Stimulated activated naive CD4-positive, alpha-beta T cell treated with Interleukin-2 at 50 U/mL for 16 hours (primary cell): Measurements from ENCODE around the gene GPR153.
"Not testable (repeated sequence)": the region's sequence is repeated elsewhere in the genome, so short reads cannot be mapped to it uniquely, and the experiment has no call there.

Experiments
- DNase-seq: peaks from one replicate; lab custom pipeline; 2025; lab: John Stamatoyannopoulos, UW

The GPR153 gene

DNA sequence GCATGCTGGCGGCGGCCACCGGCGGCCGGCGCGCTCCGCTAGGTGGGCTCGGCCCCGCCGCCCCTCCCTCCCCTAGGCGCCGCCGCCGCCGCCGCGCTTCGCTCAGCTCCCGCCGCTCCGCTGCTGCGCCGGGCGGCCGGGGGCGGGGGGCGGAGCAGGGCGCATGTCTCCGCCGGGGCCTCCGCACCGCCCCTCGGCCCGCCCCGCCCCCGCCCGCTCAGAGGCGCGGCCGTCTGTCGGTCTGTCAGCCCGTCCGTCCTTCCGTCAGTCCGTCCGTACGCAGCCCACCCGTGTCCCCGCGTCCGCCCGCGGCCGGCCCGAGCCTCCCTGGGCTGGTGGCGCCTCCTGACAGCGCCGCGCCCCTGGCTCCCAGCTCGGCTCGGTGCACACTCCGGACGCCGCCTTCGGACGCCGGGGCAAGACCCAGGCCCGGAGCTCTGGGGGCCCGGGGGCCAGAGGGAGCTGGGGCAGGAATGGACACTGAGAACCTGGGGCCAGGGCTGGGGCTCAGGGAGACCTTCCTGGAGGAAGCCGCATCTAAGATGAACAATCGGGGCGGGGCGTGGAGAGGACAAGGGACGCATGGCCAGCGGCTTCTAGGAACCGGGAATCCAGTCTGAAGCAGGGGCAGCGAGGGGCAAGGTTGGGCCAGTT, at the start of gene GPR153:
GPR153 (minus strand) TSS at position 138 of the 654 bp plus-strand sequence. CDS start 6,193 bp downstream, outside the sequence.
- DNase-seq = peak; percentile 49

DNA sequence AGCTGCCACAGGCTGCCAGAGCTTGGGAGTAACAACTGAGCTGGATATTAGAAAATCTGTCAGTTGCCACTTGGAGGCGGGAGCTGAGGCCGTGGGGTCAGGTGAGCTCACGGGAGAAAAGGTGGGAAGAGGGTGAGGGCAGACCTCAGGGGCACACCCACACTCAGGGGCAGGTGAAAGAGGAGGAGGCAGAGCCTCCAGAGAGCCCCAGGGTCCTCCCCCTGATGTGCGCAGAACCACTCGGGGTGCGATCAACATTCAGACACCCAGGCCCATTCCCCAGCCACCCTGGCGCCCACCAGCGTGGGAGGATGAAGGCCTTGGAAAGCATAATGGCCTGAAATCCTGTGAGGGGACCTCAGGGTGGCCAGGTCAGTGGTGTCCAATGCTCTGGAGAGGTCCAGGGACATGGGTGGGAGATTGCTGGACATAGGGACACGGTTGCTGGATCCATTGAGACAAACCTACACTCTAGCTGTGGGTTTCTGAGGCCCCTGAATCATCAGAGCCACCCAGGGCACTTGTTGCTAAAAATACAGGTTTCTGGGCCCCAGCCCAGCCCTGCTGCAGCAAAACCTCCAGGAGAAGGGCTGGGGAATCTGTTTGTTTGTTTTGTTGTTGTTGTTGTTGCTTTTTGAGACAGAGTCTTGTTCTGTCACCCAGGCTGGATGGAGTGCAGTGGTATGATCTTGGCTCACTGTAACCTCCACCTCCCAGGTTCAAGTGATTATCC, 49.4 kb upstream of the GPR153 start:
- no peak for DNase-seq

DNA sequence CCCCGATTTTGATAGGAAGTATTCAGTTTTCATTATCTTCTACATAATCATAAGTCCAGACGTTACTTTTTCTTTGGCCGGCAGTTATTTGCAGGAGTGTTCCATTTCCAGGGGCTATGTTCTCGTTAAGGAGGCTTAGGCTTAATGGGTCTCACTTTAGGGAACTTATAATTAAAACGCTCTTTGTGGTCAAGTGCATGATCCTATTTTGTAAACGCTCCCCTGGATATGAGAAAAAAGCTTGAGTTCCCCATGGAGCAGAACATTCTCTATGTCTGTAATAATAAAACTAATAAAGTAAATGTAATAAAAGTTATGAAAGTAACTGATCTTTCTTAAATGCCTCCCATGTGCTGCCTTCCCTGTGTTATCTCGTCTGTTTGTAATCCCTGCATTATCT, 48.7 kb upstream of the GPR153 start:
- no peak for DNase-seq

DNA sequence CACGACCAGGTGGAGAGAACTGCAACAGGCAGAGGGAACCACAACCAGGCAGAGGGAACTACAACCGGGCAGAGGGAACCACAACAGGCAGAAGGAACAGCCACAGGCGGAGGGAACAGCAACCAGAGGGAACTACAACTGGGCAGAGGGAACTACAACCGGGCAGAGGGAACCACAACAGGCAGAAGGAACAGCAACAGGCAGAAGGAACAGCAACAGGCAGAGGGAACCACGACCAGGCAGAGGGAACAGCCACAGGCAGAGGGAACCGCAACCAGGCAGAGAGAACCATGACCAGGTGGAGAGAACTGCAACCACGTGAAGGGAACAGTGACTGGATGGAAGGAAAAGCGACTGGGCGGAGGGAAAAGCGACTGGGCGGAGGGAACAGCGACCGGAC, 47.6 kb upstream of the GPR153 start:
- DNase-seq = no peak

DNA sequence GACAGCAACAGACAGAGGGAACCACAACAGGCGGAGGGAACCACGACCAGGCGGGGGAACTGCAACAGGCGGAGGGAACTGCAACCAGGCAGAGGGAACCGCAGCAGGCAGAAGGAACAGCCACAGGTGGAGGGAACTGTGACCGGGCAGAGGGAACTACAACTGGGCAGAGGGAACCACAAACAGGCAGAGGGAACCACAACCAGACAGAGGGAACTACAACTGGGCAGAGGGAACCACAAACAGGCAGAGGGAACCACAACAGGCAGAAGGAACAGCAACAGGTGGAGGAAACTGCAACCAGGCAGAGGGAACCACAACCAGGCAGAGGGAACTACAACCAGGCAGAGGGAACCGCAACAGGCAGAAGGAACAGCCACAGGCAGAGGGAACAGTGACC, 46.8 kb upstream of the GPR153 start:
- DNase-seq = not testable (repeated sequence)

DNA sequence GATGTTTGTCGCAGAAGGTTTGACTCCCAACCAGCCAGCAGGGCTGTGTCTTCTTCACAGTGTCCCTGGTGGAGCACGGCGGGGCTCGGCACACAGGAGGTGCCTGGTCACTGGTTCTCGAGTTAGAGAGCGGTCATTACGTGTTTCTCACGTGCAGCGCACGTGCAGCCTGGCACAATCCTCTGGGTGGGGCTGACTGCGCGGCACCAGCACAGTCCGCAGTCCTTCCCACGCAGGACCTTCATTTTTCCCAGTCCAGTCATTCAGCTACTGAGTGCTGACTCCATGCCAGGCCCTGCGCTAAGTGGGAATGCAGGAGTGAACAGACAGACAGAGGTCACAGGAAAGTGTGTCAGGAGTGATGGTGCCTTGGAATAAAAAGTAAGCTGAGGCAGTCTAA, 46.2 kb upstream of the GPR153 start:
- DNase-seq = no peak

DNA sequence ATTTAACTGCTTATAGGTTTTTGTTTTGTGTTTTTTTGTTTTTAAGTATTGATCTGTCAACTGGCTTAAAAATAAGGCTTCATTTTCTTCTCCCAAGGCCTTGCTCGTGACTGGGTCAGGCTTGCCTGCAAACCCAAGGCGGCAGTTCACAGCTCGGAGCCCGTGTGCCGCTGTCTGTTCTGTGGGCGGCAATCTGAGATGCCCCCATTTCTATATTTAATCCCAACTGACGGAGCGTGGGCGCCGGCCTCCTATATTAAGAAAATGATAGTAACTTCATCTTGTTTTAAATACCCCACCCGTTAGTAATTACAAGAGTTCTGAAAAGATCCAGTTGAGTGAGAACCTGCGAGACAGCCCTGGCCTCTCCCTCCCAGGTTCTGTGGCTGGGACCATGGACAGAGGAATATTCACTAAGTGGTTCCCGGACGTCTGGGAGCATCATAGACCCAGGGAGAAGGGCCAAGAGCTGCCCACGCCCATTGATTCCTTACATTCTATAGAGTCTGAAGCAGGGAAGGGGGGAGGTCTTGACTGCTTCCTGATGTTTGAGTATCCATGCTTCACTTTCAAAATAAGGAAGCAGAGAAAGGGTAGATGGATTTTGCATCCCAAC, 42.6 kb upstream of the GPR153 start:
- DNase-seq = no peak

DNA sequence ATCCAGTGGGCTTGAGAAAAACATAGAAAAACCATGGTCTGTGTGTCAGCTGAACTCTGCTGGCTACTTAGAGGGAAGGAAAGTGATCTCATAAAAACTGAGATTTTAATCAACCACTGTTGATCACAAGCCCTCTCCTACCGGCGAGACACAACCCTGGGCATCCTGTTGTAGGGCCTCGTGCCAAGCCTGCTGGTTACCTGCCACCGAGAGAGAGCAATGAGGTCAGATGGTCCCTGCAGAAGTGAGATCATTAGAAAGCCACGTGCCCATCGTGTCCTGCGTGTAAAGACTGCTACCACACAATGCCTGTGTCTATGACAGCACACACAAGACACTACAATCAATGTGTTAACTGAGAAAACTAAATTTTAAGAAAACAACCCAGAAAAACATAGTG, 41.7 kb upstream of the GPR153 start:
- DNase-seq = no peak

DNA sequence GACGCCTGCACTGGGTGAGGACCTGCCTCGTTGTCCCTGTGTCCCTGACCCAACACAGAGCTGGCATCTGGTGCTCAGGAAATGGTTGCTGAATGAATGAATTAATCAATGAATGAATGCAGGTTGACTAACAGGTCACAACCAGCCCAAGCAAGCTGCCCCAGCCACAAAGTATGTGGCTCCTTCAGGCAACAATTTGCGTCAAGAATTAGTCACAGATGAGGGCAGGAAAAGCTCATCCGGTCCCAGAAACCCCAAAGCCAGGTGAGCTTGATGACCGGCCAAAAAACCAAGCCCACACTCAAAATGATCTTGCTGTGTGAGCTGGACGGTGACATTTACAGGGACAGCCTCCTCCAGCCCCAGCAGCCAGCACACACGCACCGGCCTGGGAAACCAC, 40.6 kb upstream of the GPR153 start:
- DNase-seq = no peak

DNA sequence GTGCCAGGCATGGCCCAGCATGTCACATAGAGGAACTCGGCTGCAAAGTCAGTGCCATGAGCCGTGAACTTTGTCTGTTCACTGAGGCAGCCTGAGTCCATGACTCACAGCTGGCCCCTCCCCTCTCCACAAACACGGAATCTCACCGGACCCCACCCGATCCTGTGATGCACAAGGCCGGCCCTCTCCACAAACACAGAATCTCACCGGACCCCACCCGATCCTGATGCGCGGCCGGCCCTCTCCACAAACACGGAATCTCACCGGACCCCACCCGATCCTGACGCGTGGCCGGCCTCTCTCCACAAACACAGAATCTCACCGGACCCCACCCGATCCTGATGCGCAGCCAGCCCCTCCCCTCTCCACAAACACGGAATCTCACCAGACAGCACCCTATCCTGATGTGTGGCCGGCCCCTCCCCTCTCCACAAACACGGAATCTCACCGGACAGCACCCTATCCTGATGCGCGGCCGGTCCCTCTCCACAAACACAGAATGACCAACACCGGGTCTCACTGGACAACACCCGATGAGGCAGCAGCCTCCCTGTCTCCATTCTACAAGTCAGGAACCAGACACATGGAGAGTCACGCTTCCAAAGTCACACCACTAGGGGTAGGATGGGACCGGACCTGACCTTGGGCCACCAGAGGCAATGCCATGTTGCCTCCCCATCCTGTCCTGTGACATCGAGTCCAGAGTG, 39.6 kb upstream of the GPR153 start:
- no peak for DNase-seq

DNA sequence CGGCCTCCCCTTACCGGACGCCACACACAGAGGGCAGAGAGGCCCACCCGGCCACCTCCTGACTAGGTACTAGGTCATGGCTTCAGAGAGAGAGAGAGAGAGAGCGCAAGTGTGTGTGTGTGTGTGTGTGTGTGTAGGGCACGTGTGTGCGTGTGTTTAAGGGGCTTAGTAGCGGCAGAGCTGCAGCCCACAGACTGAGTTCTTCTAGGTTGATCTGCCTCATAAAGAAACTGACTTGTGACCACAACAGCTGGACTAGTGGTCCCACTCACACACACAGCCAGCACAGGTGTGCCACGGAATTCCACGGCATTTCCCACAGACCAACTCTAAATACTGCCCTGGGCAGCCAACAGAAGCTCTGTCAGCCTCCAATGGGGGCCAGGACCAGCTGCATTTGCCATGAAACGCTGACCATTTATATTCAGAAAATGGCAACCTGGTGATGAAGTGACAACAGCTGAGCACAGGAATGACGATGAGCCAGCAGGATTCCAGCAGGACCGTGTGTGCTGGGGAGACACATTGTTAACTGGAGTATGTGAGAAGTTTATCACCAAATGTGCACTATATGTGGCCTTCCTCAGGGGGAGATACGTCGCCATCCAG, 38.8 kb upstream of the GPR153 start:
- no peak for DNase-seq

DNA sequence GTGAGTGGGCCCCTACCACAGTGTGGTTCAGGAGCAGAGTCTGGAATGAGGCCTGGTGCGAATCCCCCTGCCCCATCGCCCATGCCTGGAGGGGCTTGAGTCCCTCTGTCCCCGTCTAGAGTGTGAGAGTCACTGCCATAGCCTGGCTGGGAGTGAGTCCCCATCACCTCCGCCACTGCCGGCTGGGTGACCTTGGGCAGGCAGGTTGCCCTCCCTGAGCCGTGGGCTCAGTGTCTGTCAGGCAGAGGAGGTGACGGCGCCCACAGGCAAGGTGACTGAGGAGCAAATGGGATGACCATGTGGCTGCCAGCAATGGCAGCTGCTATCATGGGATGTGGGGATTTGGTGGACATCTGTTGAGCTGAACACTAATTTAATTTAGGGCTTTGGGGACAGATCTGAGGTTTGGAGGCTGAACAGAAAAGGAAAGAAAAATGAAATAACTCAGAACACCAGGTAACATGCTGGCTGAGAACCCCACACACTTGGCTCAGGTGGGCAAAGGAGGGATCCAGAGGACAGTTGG, 38.1 kb upstream of the GPR153 start:
- DNase-seq = no peak

DNA sequence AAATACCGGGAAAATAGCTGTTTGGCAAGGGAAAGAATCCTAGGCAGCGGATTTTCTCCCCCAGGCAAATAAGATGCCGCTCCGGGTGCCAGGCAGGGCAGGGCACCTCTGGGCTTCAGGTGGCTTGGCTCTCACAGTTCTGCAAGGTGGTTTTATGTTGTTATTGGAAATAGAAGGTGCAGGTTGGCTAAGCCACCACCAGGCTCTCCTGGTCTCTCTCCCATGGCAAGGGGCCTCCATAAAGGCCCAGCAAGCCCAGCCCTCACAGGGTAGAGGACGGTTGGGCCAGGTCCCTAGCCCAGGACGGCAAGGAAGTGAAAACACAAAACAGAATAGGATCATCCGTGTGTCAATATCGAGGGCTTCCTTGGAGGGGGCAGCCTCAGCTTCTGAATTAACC, 37.6 kb upstream of the GPR153 start:
- no peak for DNase-seq

DNA sequence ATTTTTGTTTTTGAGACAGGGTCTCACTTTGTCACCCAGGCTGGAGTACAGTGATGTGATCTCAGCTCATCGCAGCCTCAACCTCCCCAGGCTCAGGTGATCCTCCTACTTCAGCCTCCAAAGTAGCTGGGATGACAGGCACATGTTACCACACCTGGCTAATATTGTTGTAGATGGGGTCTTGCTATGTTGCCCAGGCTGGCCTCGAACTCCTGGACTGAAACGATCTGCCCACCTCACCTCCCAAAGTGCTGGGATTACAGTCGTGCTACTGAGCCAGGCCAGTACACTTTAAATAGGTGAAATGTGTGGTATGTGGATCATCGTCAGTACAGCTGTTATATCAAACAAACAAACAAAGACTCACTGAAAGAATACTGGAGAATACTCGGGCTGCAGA, 35.0 kb upstream of the GPR153 start:
- no peak for DNase-seq

DNA sequence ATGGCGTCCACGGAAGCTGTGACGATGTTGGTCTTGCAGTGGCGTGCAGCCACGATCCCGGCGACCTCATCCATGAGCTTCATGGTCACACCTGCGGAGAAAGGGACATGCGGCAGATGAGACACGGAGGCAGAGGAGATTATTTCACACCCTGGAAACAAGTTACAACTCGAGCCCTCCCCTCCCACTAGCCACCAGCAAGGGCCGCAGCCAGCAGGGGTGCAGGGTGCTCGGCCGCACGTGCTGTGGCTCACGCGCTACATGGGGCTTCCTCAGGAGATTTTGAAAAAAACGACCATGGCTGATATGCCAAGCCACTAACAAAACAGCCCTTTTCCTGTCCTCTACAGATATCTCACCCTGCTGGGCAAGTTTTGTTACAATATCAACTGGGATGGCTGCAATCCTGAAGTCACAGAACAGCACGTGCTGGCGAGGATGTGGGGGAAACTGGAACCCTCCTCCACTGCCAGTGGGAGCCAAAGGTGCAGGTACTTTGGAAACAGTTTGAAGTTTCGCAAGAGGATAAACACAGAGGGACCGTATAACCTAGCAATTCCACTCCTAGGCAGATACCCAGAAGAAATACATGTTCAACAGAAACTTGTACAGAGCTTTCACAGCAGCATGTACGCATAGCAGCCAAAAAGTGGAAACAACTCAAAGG, 34.1 kb upstream of the GPR153 start:
- no peak for DNase-seq

DNA sequence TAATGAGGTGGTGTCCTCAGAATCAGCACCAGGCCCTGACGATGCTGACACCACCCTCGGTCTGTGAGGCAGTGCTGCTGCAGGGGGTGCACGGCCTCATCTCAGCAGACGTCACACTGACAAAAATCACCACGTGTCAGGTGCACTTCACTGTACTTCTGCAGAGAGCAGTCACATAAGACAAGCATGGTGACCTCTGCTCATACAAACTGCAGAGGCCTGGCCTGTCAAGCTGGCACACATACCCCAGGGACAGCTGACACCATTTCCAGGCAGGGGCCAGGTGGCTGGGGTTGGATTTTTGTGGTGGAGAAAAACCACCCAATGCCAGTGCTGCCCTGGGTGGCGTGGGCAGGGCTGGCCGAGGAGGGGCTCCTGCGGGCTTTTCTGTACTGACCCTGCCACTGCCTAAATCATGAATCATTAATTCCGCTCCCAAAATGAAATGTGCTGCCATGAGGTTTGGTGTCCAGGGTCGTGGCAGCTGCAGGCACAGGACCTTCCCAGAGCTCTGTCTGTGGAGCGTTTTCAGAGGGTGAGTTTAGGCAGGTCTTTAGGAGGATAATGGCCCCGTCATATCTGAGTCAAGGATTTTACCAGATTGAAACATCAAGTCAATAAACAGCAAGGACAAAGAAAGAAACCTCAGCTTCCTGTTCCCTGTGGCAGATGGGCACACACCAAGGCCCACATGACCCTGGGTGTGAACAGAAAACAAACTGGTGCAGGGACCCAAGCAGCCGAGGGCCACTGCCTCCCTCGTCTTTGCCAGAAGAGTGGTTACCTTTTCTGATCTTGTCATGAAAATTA, 33.4 kb upstream of the GPR153 start:
- DNase-seq = no peak

DNA sequence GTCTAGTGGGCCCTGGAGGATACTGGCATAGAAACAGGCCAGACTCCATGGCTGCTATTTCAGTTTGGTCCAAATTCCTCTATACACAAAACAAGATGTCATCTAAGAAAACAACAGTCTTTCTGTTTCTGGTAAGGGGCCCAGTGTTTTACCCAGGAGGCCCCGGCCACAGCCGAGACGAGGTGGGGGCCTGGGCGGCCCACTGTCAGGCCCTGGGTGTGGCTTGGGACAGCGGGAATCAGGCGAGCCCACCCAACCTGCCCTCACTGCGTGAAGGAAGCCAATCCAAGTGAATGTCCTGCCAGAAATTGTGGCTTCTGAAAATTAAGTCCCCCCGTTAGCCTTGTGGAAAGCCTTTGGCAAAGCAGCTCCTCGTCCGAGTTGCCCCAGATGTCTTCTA, 31.2 kb upstream of the GPR153 start:
- no peak for DNase-seq

DNA sequence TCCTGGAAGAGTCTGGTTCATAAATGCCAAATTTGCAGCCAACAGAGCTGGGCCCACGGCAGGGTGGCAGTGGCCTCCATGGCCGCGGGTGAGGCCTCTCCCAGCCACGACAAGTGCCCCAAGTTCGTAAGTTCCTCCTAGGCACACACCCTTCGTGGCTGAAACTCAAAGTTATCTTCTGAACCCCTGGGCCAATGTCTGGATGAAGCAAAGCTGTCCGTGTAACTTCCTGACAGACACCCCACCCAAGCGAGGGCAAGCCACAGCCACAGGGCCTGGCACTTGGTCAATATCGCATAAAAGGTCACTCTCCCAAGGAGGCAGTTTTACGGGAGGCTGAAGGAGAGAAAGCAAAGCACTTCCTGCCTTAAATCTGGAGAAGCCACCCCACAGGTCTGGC, 27.8 kb upstream of the GPR153 start:
- DNase-seq = no peak

DNA sequence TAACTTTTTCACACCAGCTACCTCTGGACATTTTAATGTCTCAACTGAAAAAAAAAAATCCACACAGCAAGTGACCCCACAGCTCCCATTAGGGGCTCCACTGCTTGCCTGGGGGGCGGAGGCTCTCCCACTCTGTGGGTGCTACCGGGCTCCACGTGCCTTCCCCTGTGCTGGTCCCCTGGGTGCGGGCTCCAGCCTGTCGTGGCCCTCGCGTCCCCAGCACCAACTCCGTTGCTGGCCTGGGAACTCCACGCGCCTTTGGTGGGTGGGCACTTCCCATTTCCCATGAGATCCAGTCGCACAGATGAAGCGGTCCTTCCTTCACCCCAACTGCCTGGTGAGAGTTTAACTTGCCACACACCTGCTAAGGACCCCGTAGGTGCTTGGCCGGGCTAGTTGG, 27.1 kb upstream of the GPR153 start:
- no peak for DNase-seq

DNA sequence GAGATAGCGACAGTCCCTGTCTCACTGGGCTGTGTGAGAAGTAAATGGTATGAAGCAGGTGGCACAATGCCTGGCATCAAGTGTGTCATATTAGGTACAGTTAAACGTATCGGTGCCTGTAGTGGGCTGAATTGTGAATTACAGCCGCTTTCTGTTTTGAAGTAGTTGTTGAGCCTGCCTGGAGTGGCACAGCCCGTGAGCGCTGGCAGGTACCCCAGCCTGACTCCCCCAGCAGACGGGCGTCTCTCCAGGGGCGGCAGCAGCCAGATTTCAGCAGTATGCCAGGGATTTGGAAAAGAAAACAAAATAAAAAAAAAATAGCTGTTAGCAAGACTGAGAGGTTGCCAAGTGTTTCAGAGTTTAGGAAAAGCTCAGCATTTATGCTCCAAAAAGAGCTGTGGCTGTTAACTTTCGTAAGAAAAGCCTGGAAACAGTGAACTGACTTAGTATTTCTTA, 26.6 kb upstream of the GPR153 start:
- DNase-seq = no peak

DNA sequence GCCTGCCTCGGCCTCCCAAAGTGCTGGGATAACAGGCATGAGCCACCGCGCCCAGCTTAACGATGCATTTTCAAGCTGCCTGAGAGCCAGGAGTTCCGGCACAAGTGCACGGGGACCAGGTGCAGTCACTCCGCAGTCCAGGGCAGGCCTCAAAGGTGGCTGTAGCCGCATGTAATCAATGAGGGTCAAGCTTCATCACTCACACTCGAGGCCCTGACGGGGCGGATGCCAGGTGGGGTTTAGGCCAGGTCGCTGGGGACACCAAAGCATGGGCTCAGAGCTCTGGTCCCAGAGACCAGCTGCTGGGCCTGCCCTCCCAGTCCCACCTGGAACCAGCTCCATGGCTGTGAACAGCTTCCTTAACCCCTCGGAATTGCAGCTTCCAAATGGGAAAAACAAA, 26.1 kb upstream of the GPR153 start:
- DNase-seq = no peak
